Psoas muscle (tissue), 8 donors: ENCODE results near the gene CDV3. TPM values are rescaled to one million over a fixed set of nuclear protein-coding genes. Genes with fewer than 3 reads are reported as not detected.
"Not testable (repeated sequence)": the region's sequence is repeated elsewhere in the genome, so short reads cannot be mapped to it uniquely, and the experiment has no call there.

ENCODE experiments used
- ATAC-seq, 4 donors: fragments of 200-7000 bp; cut with Tn5 transposase; one replicate each; pipeline ENCODE4 v1.9.1; 2020; ENCODE audit warnings: moderate library complexity in 3 of 4, mild to moderate bottlenecking in 2 of 4
- DNase-seq, 2 donors: peaks; one replicate each; pipeline ENCODE4 v3.0.0-alpha.2; 2020
- H3K27ac ChIP-seq: fragments of 200-600 bp; one replicate; pipeline ENCODE4 v1.8.0; 2022
- H3K27me3 ChIP-seq, 3 donors: fragments of 200-600 bp in 1 of 3; one replicate each; pipeline versions ENCODE4 v1.6.1 to v1.8.0; 2013 to 2022; ENCODE audit warnings: low read length in 2 of 3, mild to moderate bottlenecking in 2 of 3, moderate library complexity in 1 of 3; ENCODE audit not compliant: insufficient read depth in 3 of 3
- H3K36me3 ChIP-seq, 2 donors: fragments of 200-600 bp in 1 of 2; one replicate each; pipeline versions ENCODE4 v1.6.1 to v1.8.0; 2013 to 2022; ENCODE audit warnings: low read depth in 1 of 2, mild to moderate bottlenecking in 1 of 2, moderate library complexity in 1 of 2; ENCODE audit not compliant: insufficient read depth in 1 of 2
- H3K4me1 ChIP-seq: fragments of 200-600 bp; one replicate; pipeline ENCODE4 v1.8.0; 2022
- H3K4me3 ChIP-seq: fragments of 200-600 bp; one replicate; pipeline ENCODE4 v1.8.0; 2022; ENCODE audit warnings: mild to moderate bottlenecking
- H3K9me3 ChIP-seq: fragments of 200-600 bp; one replicate; pipeline ENCODE4 v1.8.0; 2022
- CTCF ChIP-seq: fragments of 200-600 bp; IDR thresholded peaks from one replicate; pipeline ENCODE4 v1.8.0; 2022; ENCODE audit warnings: antibody characterized with exemption
- WGBS, 3 donors: extraction: QIAGEN DNeasy Blood & Tissue Kit; methylation state at CpG; one replicate each; pipeline versions ENCODE4 v1.1.6 to v1.1.7; 2013; 5-methylcytosine and 5-hydroxymethylcytosine counted together
- intact Hi-C, 2 donors: fragments of 100-400 bp; cut with DNase I; formaldehyde crosslinking; loops; one replicate each; pipeline versions ENCODE4 v1.11.0 to v1.14.2; 2022
- polyA plus RNA-seq, 3 donors: library from polyadenylated mRNA; stranded (reverse); fragments of 200-250 nt; gene quantifications; one replicate each; pipeline ENCODE4 v1.2.3, GENCODE V29; 2013
- total RNA-seq, 4 donors: library from RNA; stranded (reverse); fragmentation: NEBNext Ultra II Directional in 2 of 4; extraction: Animal tissue kit (Norgen Biotek cat#: 25700) in 2 of 4; gene quantifications; one replicate each; pipeline versions ENCODE4 v1.2.1 to v1.2.4, GENCODE V29; 2021 to 2023
- donor health status: healthy with polysubstance abuse.
- donor health status: DM: no; HTN: no; CAD: no; lungs with moderate emphysema.
- donor health status: Bipolar disorder and iron deficiency.
- donor health status: healthy.
- donor health status: DM: yes; HTN: yes; CAD: no.
- donor health status: DM: no; HTN: no; CAD: no.
- donor health status: DM: no; HTN: no; CAD: no.
- donor health status: DM: yes; HTN: yes; CAD: no.

CDV3 gene
- total and polyA plus RNA-seq, 7 donors = 175 to 444 (median 319) TPM

GRCh38 chr3:133531981-133532380 is 41.5 kb upstream of the CDV3 start:
- WGBS, 3 donors = 53 to 60% (median 58%) methylated on average over 5 of the region's 5 CpGs

GRCh38 chr3:133532951-133533350 is 40.5 kb upstream of the CDV3 start:
- intact Hi-C loops = no loop called here
- H3K36me3 ChIP-seq = no peaks in the 10 kb centered on the region
- no peak for ATAC-seq

More at GRCh38 chr3:133531981-133532380, 41.5 kb upstream of the CDV3 start:
- DNase-seq = no peak
- intact Hi-C loops = no loop called here
- Histone ChIP-seq H3K9me3 (no peaks in the 10 kb centered on the region), H3K27me3 (no peaks in the 10 kb centered on the region), H3K4me3 (no peak overlapping the region), H3K36me3 (no peaks in the 10 kb centered on the region), H3K4me1 (no peaks in the 10 kb centered on the region), H3K27ac (no peak overlapping the region)
- no peak for ATAC-seq
- TF ChIP-seq CTCF = no peak

GRCh38 chr3:133535971-133536881 is 37.3 kb upstream of the CDV3 start:
- no peak overlapping the region for H3K4me3 ChIP-seq
- H3K9me3 ChIP-seq = no peaks in the 10 kb centered on the region
- no peaks in the 10 kb centered on the region for H3K4me1 ChIP-seq
- H3K27ac ChIP-seq = no peak overlapping the region
- DNase-seq (no peak), ATAC-seq (peak in 2 of 4 donors; percentile 11 to 29)
- intact Hi-C loops = no loop called here
- no peaks in the 10 kb centered on the region for H3K36me3 ChIP-seq
- 0 to 6% (median 6%) methylated on average over 1 of the region's 1 CpG for WGBS, 3 donors
- no peak for TF ChIP-seq CTCF
- no peaks in the 10 kb centered on the region for H3K27me3 ChIP-seq

More at GRCh38 chr3:133532951-133533350, 40.5 kb upstream of the CDV3 start:
- no peaks in the 10 kb centered on the region for H3K4me1 ChIP-seq
- no peaks in the 10 kb centered on the region for H3K9me3 ChIP-seq
- DNase-seq = no peak
- H3K27ac ChIP-seq = no peak overlapping the region
- no peak for TF ChIP-seq CTCF
- H3K4me3 ChIP-seq = no peak overlapping the region
- H3K27me3 ChIP-seq = no peaks in the 10 kb centered on the region
- WGBS, 3 donors = 73 to 75% (median 73%) methylated on average over 5 of the region's 5 CpGs

GRCh38 chr3:133537131-133537530 is 36.4 kb upstream of the CDV3 start:
- H3K27me3 ChIP-seq, H3K4me3 ChIP-seq, H3K4me1 ChIP-seq, ATAC-seq, DNase-seq, H3K36me3 ChIP-seq, H3K9me3 ChIP-seq, intact Hi-C loops, H3K27ac ChIP-seq: not testable (repeated sequence)
- 94 to 98% (median 94%) methylated on average over 11 of the region's 11 CpGs for WGBS, 3 donors

- no peaks in the 10 kb centered on the region for H3K27me3 ChIP-seq
- ATAC-seq = no peak
- no peak for TF ChIP-seq CTCF
- H3K36me3 ChIP-seq = no peaks in the 10 kb centered on the region
- H3K27ac ChIP-seq = no peak overlapping the region
- DNase-seq = no peak
- H3K9me3 ChIP-seq = no peaks in the 10 kb centered on the region
- H3K4me3 ChIP-seq = no peak overlapping the region
- intact Hi-C loops = no loop called here
- 96 to 100% (median 98%) methylated on average over 2 of the region's 2 CpGs for WGBS, 3 donors
- no peaks in the 10 kb centered on the region for H3K4me1 ChIP-seq
These were observed 35.3 kb upstream of the CDV3 start for GRCh38 chr3:133538154-133538553.
